ENCODE results near the gene APBB1IP.

Gene APBB1IP

GRCh38 chr10:26445411-26446031 is 7.4 kb downstream of the APBB1IP start:
- no peak for TF ChIP-seq CTCF (IDR thresholded peaks at IDR 0.05; ENCODE audit: borderline replicate concordance, insufficient read depth, low read depth, low read length)
- H3K4me3 ChIP-seq (ENCODE audit: low read depth, low read length): no peak overlapping the region

- no peak overlapping the region for H3K4me3 ChIP-seq (ENCODE audit: low read depth, low read length)
- TF ChIP-seq CTCF (IDR thresholded peaks at IDR 0.05; ENCODE audit: borderline replicate concordance, insufficient read depth, low read depth, low read length): no peak
Observed at GRCh38 chr10:26446258-26446657, 8.1 kb downstream of the APBB1IP start.

- H3K4me3 ChIP-seq (ENCODE audit: low read depth, low read length): no peak overlapping the region
- peak; percentile 22; the same call in 1 of the 2 replicates for TF ChIP-seq CTCF (IDR thresholded peaks at IDR 0.05; ENCODE audit: borderline replicate concordance, insufficient read depth, low read depth, low read length)
Observed at GRCh38 chr10:26448292-26448691, 10.2 kb downstream of the APBB1IP start.

GRCh38 chr10:26448706-26449435 is 10.7 kb downstream of the APBB1IP start:
- no peak overlapping the region for H3K4me3 ChIP-seq (ENCODE audit: low read depth, low read length)
- no peak for TF ChIP-seq CTCF (IDR thresholded peaks at IDR 0.05; ENCODE audit: borderline replicate concordance, insufficient read depth, low read depth, low read length)

GRCh38 chr10:26449726-26450125 is 11.6 kb downstream of the APBB1IP start:
- no peak overlapping the region for H3K4me3 ChIP-seq (ENCODE audit: low read depth, low read length)
- no peak for TF ChIP-seq CTCF (IDR thresholded peaks at IDR 0.05; ENCODE audit: borderline replicate concordance, insufficient read depth, low read depth, low read length)

GRCh38 chr10:26451903-26452302 is 13.8 kb downstream of the APBB1IP start:
- TF ChIP-seq CTCF (IDR thresholded peaks at IDR 0.05; ENCODE audit: borderline replicate concordance, insufficient read depth, low read depth, low read length): no peak
- no peak overlapping the region for H3K4me3 ChIP-seq (ENCODE audit: low read depth, low read length)

- no peak for TF ChIP-seq CTCF (IDR thresholded peaks at IDR 0.05; ENCODE audit: borderline replicate concordance, insufficient read depth, low read depth, low read length)
- H3K4me3 ChIP-seq (ENCODE audit: low read depth, low read length): no peak overlapping the region
Observed at GRCh38 chr10:26453850-26454249, 15.7 kb downstream of the APBB1IP start.
